ENCODE data around the gene PVALEF. TPM values are rescaled to one million over a fixed set of nuclear protein-coding genes. Genes with fewer than 3 reads are reported as not detected.

PVALEF gene
- total RNA-seq, 4 donors from 2014 or later = not detected

DNA sequence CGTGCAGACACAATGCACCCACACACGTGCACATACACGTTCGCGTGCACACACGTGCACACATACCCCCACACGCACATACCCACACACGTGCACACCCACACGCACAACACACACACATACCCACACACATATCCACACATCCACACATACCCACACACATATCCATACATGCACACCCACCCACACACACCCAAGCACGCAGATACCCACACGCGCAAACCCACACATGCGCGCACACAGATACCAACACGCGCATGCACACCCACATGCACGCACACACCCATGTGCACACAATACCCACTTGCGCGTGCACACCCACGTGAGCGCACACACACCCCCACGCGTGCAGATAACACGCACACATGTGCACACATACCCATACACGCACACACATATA lies 26.8 kb upstream of the PVALEF start:
- 93% methylated on average over 25 of the region's 25 CpGs for WGBS
- H3K27ac ChIP-seq (replicated peaks in 1 of 4) = no peak overlapping the region
- no peak overlapping the region for H3K4me3 ChIP-seq
- H3K36me3 ChIP-seq = peaks cover 0 to 5% (median 0%) of the 10 kb centered on the region in 4 donors
- no peak for DNase-seq (ENCODE audit: extremely low spot score)
- intact Hi-C loops (cut with DNase I) = no loop called here
- H3K4me1 ChIP-seq = peaks cover 9 to 23% (median 10%) of the 10 kb centered on the region in 4 donors
- H3K27me3 ChIP-seq = no peaks in the 10 kb centered on the region
- H3K9me3 ChIP-seq = no peaks in the 10 kb centered on the region
- no peak for TF ChIP-seq POLR2AphosphoS5 (IDR thresholded peaks at IDR 0.05)
- no peak for TF ChIP-seq POLR2A (IDR thresholded peaks at IDR 0.05; ENCODE audit: low read depth)
- TF ChIP-seq EP300 (IDR thresholded peaks at IDR 0.05) = no peak
- TF ChIP-seq, protein P1, sequence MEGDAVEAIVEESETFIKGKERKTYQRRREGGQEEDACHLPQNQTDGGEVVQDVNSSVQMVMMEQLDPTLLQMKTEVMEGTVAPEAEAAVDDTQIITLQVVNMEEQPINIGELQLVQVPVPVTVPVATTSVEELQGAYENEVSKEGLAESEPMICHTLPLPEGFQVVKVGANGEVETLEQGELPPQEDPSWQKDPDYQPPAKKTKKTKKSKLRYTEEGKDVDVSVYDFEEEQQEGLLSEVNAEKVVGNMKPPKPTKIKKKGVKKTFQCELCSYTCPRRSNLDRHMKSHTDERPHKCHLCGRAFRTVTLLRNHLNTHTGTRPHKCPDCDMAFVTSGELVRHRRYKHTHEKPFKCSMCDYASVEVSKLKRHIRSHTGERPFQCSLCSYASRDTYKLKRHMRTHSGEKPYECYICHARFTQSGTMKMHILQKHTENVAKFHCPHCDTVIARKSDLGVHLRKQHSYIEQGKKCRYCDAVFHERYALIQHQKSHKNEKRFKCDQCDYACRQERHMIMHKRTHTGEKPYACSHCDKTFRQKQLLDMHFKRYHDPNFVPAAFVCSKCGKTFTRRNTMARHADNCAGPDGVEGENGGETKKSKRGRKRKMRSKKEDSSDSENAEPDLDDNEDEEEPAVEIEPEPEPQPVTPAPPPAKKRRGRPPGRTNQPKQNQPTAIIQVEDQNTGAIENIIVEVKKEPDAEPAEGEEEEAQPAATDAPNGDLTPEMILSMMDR (IDR thresholded peaks at IDR 0.05) = no peak

DNA sequence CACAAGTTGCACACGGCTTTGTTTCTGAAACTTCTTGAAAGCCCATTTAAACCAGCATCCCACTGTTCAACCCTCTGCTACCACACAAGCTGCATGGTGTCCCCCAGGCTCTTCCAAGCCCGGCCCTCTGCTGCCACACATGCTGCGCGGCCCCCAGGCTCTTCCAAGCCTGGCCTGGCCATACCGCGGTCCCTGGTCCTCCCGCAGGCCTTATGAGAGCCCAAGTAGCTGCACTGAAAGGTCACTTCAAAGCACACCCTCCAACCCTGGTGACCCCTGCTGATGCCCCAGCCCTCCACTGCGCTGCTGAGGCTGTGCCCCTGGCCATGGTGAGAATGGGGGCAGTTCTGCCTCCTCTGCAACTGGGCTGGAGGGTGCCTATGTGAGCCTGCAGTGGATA lies 25.9 kb upstream of the PVALEF start:
- 87% methylated on average over 8 of the region's 8 CpGs for WGBS
- Histone ChIP-seq H3K27me3 (no peaks in the 10 kb centered on the region), H3K36me3 (no peaks in the 10 kb centered on the region), H3K4me1 (peaks cover 9 to 27% (median 10%) of the 10 kb centered on the region in 4 donors), H3K4me3 (no peak overlapping the region), H3K27ac (replicated peaks in 1 of 4) (no peak overlapping the region), H3K9me3 (no peaks in the 10 kb centered on the region)
- no peak for DNase-seq (ENCODE audit: extremely low spot score)
- TF ChIP-seq, protein P1 (IDR thresholded peaks at IDR 0.05) = no peak
- no peak for TF ChIP-seq POLR2AphosphoS5 (IDR thresholded peaks at IDR 0.05)
- no peak for TF ChIP-seq POLR2A (IDR thresholded peaks at IDR 0.05; ENCODE audit: low read depth)
- TF ChIP-seq EP300 (IDR thresholded peaks at IDR 0.05) = no peak
- intact Hi-C loops (cut with DNase I) = no loop called here

DNA sequence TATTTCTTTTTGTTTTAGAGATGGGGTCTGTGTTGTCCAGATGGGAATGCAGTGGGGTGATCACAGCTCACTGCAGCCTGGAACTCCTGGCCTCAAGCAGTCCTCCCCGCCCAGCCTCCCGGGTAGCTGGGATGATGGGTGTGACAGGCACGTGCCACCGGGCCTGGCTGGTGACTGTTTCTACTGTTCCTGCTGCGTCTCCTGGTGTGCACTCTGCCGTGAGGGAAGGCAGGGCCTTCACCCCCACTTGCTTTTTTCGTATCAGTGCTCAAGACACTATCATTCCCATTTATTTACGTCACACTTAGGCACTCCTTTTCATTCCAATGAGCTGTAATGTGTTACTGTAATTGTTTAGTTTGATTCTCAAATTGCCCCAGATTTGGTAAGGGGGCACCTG lies 25.3 kb upstream of the PVALEF start:
- no peak overlapping the region for H3K27ac ChIP-seq (replicated peaks in 1 of 4)
- TF ChIP-seq, protein P1 (IDR thresholded peaks at IDR 0.05) = no peak
- intact Hi-C loops (cut with DNase I) = loop anchor here (5.0 kb wide), 1 partner anchor 57 kb away; no protein-coding TSS in a partner anchor
- no peaks in the 10 kb centered on the region for H3K9me3 ChIP-seq
- no peak overlapping the region for H3K4me3 ChIP-seq
- no peaks in the 10 kb centered on the region for H3K36me3 ChIP-seq
- 68% methylated on average over 8 of the region's 8 CpGs for WGBS
- H3K27me3 ChIP-seq = no peaks in the 10 kb centered on the region
- peaks cover 9 to 27% (median 10%) of the 10 kb centered on the region in 4 donors for H3K4me1 ChIP-seq
- no peak for DNase-seq (ENCODE audit: extremely low spot score)

DNA sequence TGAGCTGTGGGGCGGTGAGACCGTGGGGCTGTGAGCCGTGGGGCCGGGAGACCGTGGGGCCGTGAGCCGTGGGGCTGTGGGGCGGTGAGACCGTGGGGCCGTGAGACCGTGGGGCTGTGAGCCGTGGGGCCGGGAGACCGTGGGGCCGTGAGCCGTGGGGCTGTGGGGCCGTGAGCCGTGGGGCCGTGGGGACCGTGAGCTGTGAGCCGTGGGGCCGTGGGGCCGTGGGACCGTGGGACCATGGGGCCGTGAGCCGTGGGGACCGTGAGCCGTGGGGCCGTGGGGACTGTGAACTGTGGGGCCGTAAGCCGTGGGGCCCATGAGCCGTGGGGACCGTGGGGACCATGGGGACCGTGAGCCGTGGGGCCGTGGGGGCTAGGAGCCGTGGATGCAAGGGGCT lies 24.6 kb upstream of the PVALEF start:
- H3K9me3 ChIP-seq = no peaks in the 10 kb centered on the region
- no peak overlapping the region for H3K27ac ChIP-seq (replicated peaks in 1 of 4)
- intact Hi-C loops (cut with DNase I) = loop anchor here (5.0 kb wide), 1 partner anchor 57 kb away; no protein-coding TSS in a partner anchor
- H3K27me3 ChIP-seq = no peaks in the 10 kb centered on the region
- no peak for DNase-seq (ENCODE audit: extremely low spot score)
- H3K4me1 ChIP-seq = peaks cover 9 to 25% (median 10%) of the 10 kb centered on the region in 4 donors
- WGBS = 95% methylated on average over 36 of the region's 37 CpGs
- H3K4me3 ChIP-seq = no peak overlapping the region
- TF ChIP-seq EP300 (IDR thresholded peaks at IDR 0.05) (no peak), POLR2A (IDR thresholded peaks at IDR 0.05; ENCODE audit: low read depth) (no peak), POLR2AphosphoS5 (IDR thresholded peaks at IDR 0.05) (no peak)
- TF ChIP-seq, protein P1 (IDR thresholded peaks at IDR 0.05) = no peak
- no peaks in the 10 kb centered on the region for H3K36me3 ChIP-seq

All from esophagus muscularis mucosa (tissue), 4 donors.